Activated naive CD4-positive, alpha-beta T cell treated with anti-CD3 and anti-CD28 coated beads for 36 hours (primary cell): ENCODE measurements around the gene IL17RA. TPM values are rescaled to one million over a fixed set of nuclear protein-coding genes. Genes with fewer than 3 reads are reported as not detected.
A peak's percentile ranks its signal among the peaks of the same experiment; 100 is the strongest.

ENCODE experiments used
- CTCF ChIA-PET: fragments of 350-600 bp; sonication (Branson Sonifier 250); formaldehyde crosslinking; loops from one replicate; lab custom pipeline; 2021; ENCODE audit warnings: antibody characterized with exemption; lab: Charles Lee
- DNase-seq: peaks from one replicate; pipeline ENCODE4 v3.0.0-alpha.2; 2020
- H3K27ac Mint-ChIP-seq: one replicate; pipeline ENCODE4 v1.8.0; 2021; ENCODE audit warnings: mild to moderate bottlenecking, mixed read lengths
- H3K27me3 Mint-ChIP-seq: one replicate; pipeline ENCODE4 v1.8.0; 2021; ENCODE audit warnings: low read depth, mixed read lengths
- H3K36me3 Mint-ChIP-seq: one replicate; pipeline ENCODE4 v1.8.0; 2021; ENCODE audit warnings: low read depth, mixed read lengths
- H3K4me1 Mint-ChIP-seq: one replicate; pipeline ENCODE4 v1.8.0; 2021; ENCODE audit warnings: low read depth, mixed read lengths
- H3K4me3 Mint-ChIP-seq: one replicate; pipeline ENCODE4 v1.8.0; 2021; ENCODE audit warnings: mild to moderate bottlenecking, moderate library complexity, mixed read lengths
- H3K9me3 Mint-ChIP-seq: one replicate; pipeline ENCODE4 v1.8.0; 2021; ENCODE audit warnings: mixed read lengths
- intact Hi-C: fragments of 100-400 bp; cut with micrococcal nuclease; formaldehyde crosslinking; loops from one replicate; pipeline ENCODE4 v1.15.1; 2023
- total RNA-seq, 2 experiments: library from RNA; stranded (reverse); gene quantifications; one replicate each; pipeline ENCODE4 v1.2.3, GENCODE V29; 2021

Gene IL17RA
- total RNA-seq, 2 experiments from 2014 or later, result 10.2 to 10.7 TPM

GRCh38 chr22:17098379-17098819 lies 13.6 kb downstream of the IL17RA start:
- Mint-ChIP-seq H3K27me3 (no peaks in the 10 kb centered on the region), H3K4me1 (peaks cover 86% of the 10 kb centered on the region), H3K27ac (no peak overlapping the region), H3K36me3 (peaks cover 41% of the 10 kb centered on the region), H3K4me3 (no peak overlapping the region), H3K9me3 (no peaks in the 10 kb centered on the region)
- CTCF ChIA-PET, result interaction anchor here (0.6 to 1.7 kb wide), 3 partner anchors 19 to 74 kb away, joined by 3 read pairs; no protein-coding TSS in a partner anchor
- intact Hi-C loops, result loop anchor here (1.0 to 2.0 kb wide), 2 partner anchors 14 to 19 kb away; partner anchors contain the start of gene IL17RA
- DNase-seq, result peak; percentile 60

GRCh38 chr22:17100621-17101020 lies 15.8 kb downstream of the IL17RA start:
- Mint-ChIP-seq H3K4me3 (no peak overlapping the region), H3K27ac (no peak overlapping the region), H3K36me3 (peaks cover 42% of the 10 kb centered on the region), H3K4me1 (peaks cover 76% of the 10 kb centered on the region), H3K9me3 (no peaks in the 10 kb centered on the region), H3K27me3 (no peaks in the 10 kb centered on the region)
- CTCF ChIA-PET, result interaction anchor here (1.7 kb wide), 1 partner anchor 71 kb away, joined by 4 read pairs; no protein-coding TSS in a partner anchor
- intact Hi-C loops, result no loop called here
- no peak for DNase-seq

DNA sequence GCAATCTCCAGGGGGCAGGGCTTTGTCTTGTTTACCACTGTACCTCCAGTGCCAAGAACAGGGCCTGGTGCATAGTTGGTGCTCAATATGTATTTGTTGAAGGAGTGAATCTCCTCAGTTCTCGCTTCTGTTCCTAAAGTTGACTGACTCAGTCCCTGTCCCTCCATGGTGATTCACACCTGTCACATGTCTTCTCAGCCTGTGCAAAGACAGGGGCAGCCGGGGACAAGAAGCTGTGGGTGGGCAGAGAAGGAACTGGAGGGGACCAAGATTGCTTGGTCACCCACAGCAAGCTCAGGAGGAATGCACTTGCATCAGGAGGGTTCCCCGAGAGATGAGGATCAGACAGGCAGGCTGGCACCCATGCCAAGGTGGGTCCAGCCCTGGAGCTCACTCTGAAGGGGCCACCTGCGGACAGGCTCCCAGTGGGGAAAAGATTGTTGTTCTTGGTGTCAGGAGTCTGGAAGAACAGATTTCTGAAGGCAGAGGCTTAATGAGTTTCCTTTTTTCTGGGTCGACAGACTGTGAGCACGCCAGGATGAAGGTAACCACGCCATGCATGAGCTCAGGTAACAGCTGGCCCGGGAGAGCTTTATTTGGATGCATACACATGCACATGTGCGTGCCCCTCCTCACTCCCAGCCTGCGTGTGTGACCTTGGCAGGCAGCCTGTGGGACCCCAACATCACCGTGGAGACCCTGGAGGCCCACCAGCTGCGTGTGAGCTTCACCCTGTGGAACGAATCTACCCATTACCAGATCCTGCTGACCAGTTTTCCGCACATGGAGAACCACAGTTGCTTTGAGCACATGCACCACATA lies 16.9 kb downstream of the IL17RA start:
- CTCF ChIA-PET, result interaction anchor here (0.5 to 1.7 kb wide), 4 partner anchors 13 to 400 kb away, joined by 3 to 4 read pairs (median 4); no protein-coding TSS in a partner anchor
- Mint-ChIP-seq H3K9me3 (no peaks in the 10 kb centered on the region), H3K27ac (no peak overlapping the region), H3K4me1 (peaks cover 79% of the 10 kb centered on the region), H3K36me3 (peaks cover 45% of the 10 kb centered on the region), H3K27me3 (no peaks in the 10 kb centered on the region), H3K4me3 (no peak overlapping the region)
- intact Hi-C loops, result no loop called here
- DNase-seq, result no peak

DNA sequence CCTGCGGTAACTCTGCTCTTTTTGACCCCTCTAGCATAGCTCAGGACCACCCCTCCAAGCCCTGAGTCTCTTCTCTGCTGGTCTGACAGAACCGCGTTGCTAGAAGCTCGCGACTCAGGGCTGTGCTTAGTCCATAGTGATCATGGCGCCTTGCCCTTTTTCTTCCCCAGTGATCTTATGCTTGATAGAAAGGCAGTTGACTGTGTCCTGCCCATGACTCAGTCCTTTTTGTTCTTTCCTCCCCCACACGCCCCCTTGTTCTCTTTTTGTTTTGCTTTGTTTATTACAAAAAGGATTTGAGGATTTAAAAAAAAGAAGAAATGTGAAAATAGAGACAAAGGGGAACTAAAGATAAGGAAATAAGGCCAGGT lies 17.5 kb downstream of the IL17RA start:
- H3K4me1 Mint-ChIP-seq, result peaks cover 80% of the 10 kb centered on the region
- no peak overlapping the region for H3K4me3 Mint-ChIP-seq
- peaks cover 49% of the 10 kb centered on the region for H3K36me3 Mint-ChIP-seq
- H3K9me3 Mint-ChIP-seq, result no peaks in the 10 kb centered on the region
- CTCF ChIA-PET, result interaction anchor here (0.5 to 1.7 kb wide), 4 partner anchors 12 to 399 kb away, joined by 3 to 4 read pairs (median 4); no protein-coding TSS in a partner anchor
- no peak overlapping the region for H3K27ac Mint-ChIP-seq
- no peaks in the 10 kb centered on the region for H3K27me3 Mint-ChIP-seq
- intact Hi-C loops, result no loop called here
- no peak for DNase-seq

DNA sequence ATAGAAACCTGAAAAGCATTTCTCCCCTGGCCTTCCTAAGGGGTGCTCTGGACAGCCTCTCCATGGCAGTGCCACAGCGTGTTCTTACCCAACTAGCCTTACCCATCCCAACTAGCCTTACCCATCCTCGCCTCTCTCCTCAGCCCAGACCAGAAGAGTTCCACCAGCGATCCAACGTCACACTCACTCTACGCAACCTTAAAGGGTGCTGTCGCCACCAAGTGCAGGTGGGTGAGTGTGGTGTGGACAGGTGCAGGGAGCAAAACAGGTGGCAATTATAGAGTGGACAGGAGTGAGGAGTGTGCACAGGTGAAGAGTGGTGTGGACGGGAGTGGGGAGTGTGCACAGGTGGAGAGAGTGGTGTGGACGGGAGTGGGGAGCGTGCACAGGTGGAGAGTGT lies 18.6 kb downstream of the IL17RA start:
- H3K27me3 Mint-ChIP-seq, result no peaks in the 10 kb centered on the region
- H3K4me1 Mint-ChIP-seq, result peaks cover 74% of the 10 kb centered on the region
- H3K9me3 Mint-ChIP-seq, result no peaks in the 10 kb centered on the region
- intact Hi-C loops, result no loop called here
- H3K4me3 Mint-ChIP-seq, result no peak overlapping the region
- no peak overlapping the region for H3K27ac Mint-ChIP-seq
- H3K36me3 Mint-ChIP-seq, result peaks cover 50% of the 10 kb centered on the region
- no peak for DNase-seq
- CTCF ChIA-PET, result no interaction called here

DNA sequence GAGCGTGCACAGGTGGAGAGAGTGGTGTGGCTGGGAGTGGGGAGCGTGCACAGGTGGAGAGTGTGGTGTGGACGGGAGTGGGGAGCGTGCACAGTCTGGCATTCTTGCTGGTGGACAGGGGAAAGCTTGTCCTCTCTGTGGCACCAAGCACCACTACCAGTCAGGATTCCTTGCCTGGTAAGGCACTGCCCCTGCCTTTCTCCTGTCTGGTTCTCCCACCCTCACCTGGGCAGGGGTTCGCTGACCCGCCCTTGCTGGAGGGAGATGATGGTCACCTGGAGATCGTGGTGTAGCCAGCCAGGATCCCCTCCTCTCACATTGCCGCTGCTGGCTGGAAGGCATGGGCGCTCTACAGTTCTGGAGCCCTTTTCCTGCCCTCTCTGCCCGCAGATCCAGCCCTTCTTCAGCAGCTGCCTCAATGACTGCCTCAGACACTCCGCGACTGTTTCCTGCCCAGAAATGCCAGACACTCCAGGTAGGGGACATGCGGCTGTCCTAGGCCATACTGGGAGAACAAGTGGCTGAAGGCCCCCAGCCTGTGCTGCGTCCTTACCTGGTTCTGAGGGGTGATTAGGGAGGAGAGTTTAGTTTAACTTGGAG lies 19.6 kb downstream of the IL17RA start:
- no peak overlapping the region for H3K4me3 Mint-ChIP-seq
- H3K27ac Mint-ChIP-seq, result no peak overlapping the region
- no peaks in the 10 kb centered on the region for H3K9me3 Mint-ChIP-seq
- no peak for DNase-seq
- no peaks in the 10 kb centered on the region for H3K27me3 Mint-ChIP-seq
- H3K36me3 Mint-ChIP-seq, result peaks cover 46% of the 10 kb centered on the region
- CTCF ChIA-PET, result interaction anchor here (1.5 kb wide), 1 partner anchor 67 kb away, joined by 4 read pairs; no protein-coding TSS in a partner anchor
- intact Hi-C loops, result no loop called here
- peaks cover 64% of the 10 kb centered on the region for H3K4me1 Mint-ChIP-seq

GRCh38 chr22:17105143-17106129 lies 20.6 kb downstream of the IL17RA start:
- no peak for DNase-seq
- H3K36me3 Mint-ChIP-seq, result peaks cover 38% of the 10 kb centered on the region
- H3K27ac Mint-ChIP-seq, result no peak overlapping the region
- intact Hi-C loops, result loop anchor here (1.0 kb wide), 1 partner anchor 11 kb away; no protein-coding TSS in a partner anchor
- H3K9me3 Mint-ChIP-seq, result no peaks in the 10 kb centered on the region
- H3K4me3 Mint-ChIP-seq, result no peak overlapping the region
- peaks cover 57% of the 10 kb centered on the region for H3K4me1 Mint-ChIP-seq
- CTCF ChIA-PET, result interaction anchor here (1.0 to 2.6 kb wide), 7 partner anchors 10 to 66 kb away, joined by 3 to 9 read pairs (median 4); no protein-coding TSS in a partner anchor
- H3K27me3 Mint-ChIP-seq, result no peaks in the 10 kb centered on the region

GRCh38 chr22:17106161-17106784 lies 21.5 kb downstream of the IL17RA start:
- Mint-ChIP-seq H3K27ac (peak overlapping the region; percentile 63), H3K9me3 (no peaks in the 10 kb centered on the region), H3K36me3 (peaks cover 36% of the 10 kb centered on the region), H3K27me3 (no peaks in the 10 kb centered on the region), H3K4me3 (peak overlapping the region; percentile 43), H3K4me1 (peaks cover 56% of the 10 kb centered on the region)
- DNase-seq, result no peak
- intact Hi-C loops, result loop anchor here (1.0 kb wide), 1 partner anchor 10 kb away; no protein-coding TSS in a partner anchor
- CTCF ChIA-PET, result interaction anchor here (0.8 to 2.6 kb wide), 10 partner anchors 9 to 66 kb away, joined by 3 to 9 read pairs (median 4); no protein-coding TSS in a partner anchor

DNA sequence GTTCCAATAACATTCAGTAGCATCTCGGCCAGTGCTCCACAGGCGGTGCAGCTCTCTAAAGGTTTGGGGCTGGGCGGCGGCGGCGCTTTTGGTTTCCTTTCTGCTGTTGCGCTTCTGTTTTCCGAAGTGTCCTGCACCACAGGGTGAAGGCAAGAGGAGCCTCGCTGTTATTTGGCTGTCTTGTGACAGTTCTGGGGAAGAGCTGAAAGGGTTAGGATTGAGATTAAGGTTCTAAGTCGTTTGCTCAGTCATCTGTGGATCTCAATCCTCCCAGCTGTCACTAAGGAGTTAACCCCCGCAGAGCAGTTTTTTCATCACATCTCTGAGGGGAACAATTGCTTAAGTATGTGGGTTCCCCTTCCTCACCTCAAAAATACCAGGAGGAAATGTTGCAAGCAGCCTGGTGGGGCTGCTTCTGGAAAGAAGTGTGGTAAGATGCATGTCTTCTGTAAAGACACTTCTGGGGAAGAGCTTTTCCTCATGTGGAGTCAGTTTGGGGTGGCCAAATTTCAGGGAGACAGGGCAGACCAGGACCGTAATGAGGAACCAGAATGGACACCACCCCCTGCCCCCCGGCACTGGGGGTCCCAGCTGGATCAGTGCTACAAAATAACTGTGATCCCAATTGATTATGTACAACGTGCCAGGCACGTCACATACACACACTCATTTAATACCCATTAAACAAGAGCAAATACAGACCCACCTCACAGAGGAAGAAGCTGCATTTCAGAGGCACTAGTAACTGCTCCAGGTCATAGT lies 22.2 kb downstream of the IL17RA start:
- Mint-ChIP-seq H3K27ac (peak overlapping the region; percentile 63), H3K4me1 (peaks cover 53% of the 10 kb centered on the region), H3K27me3 (no peaks in the 10 kb centered on the region), H3K9me3 (no peaks in the 10 kb centered on the region), H3K4me3 (peak overlapping the region; percentile 43), H3K36me3 (peaks cover 29% of the 10 kb centered on the region)
- peak; percentile 67 for DNase-seq
- CTCF ChIA-PET, result interaction anchor here (0.8 to 2.6 kb wide), 10 partner anchors 9 to 65 kb away, joined by 3 to 9 read pairs (median 4); no protein-coding TSS in a partner anchor
- intact Hi-C loops, result loop anchor here (1.0 kb wide), 1 partner anchor 9 kb away; no protein-coding TSS in a partner anchor

DNA sequence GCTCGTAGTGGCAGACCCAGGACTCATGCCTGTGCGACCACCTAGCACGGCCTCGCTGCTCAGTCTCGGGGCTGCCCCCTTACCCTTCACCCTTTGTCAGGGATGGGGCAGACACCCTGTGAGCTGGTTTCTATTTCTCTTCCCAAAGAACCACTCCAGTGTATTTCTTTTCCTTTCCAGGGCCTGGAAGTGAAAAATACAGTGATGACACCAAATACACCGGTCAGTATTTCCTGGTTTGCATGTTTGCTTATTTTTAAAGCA lies 22.7 kb downstream of the IL17RA start:
- CTCF ChIA-PET, result interaction anchor here (1.5 to 2.6 kb wide), 4 partner anchors 12 to 65 kb away, joined by 3 to 9 read pairs (median 6); no protein-coding TSS in a partner anchor
- no peak overlapping the region for H3K4me3 Mint-ChIP-seq
- H3K36me3 Mint-ChIP-seq, result peaks cover 24% of the 10 kb centered on the region
- intact Hi-C loops, result no loop called here
- no peak for DNase-seq
- H3K27ac Mint-ChIP-seq, result peak overlapping the region; percentile 63
- H3K27me3 Mint-ChIP-seq, result no peaks in the 10 kb centered on the region
- no peaks in the 10 kb centered on the region for H3K9me3 Mint-ChIP-seq
- H3K4me1 Mint-ChIP-seq, result peaks cover 48% of the 10 kb centered on the region
